Measurements from ENCODE around the gene IFITM10.
A peak's percentile ranks its signal among the peaks of the same experiment; 100 is the strongest.

Gene IFITM10

GRCh38 chr11:1696608-1697570 is 53.5 kb downstream of the IFITM10 start, which contains the start of gene KRTAP5-6:
KRTAP5-6 (plus strand) TSS chr11:1697195; CDS start chr11:1697246, 51 bp downstream.
- Histone ChIP-seq H3K36me3 (ENCODE audit: insufficient read depth, insufficient read length, low read length) (no peaks in the 10 kb centered on the region), H3K4me3 (ENCODE audit: insufficient read length, low read depth) (no peak within 1 kb of the TSS), H3K4me1 (ENCODE audit: insufficient read depth, insufficient read length) (peaks cover 12% of the 10 kb centered on the region), H3K27me3 (ENCODE audit: insufficient read depth, insufficient read length) (peaks cover 10% of the 10 kb centered on the region), H3K9me3 (ENCODE audit: insufficient read depth, low read length) (peaks cover 13% of the 10 kb centered on the region; the same call in 1 of the 2 replicates), H3K9ac (ENCODE audit: insufficient read length, low read depth) (no peak within 1 kb of the TSS)
- DNase-seq (ENCODE audit: low read depth, low spot score): no peak
- TF ChIP-seq ZNF274 (IDR thresholded peaks at IDR 0.05; ENCODE audit: low read depth, low read length) (no peak), SUZ12 (IDR thresholded peaks at IDR 0.05; ENCODE audit: extremely low read depth, insufficient read depth, insufficient read length) (no peak), YY1 (IDR thresholded peaks at IDR 0.05; ENCODE audit: insufficient read depth, insufficient read length) (no peak)

- TF ChIP-seq ZNF274 (IDR thresholded peaks at IDR 0.05; ENCODE audit: low read depth, low read length) (no peak), YY1 (IDR thresholded peaks at IDR 0.05; ENCODE audit: insufficient read depth, insufficient read length) (no peak), SUZ12 (IDR thresholded peaks at IDR 0.05; ENCODE audit: extremely low read depth, insufficient read depth, insufficient read length) (no peak)
- no peak overlapping the region for H3K9ac ChIP-seq (ENCODE audit: insufficient read length, low read depth)
- peaks cover 10% of the 10 kb centered on the region for H3K27me3 ChIP-seq (ENCODE audit: insufficient read depth, insufficient read length)
- DNase-seq (ENCODE audit: low read depth, low spot score): no peak
- peaks cover 15% of the 10 kb centered on the region for H3K4me1 ChIP-seq (ENCODE audit: insufficient read depth, insufficient read length)
- H3K4me3 ChIP-seq (ENCODE audit: insufficient read length, low read depth): no peak overlapping the region
- no peaks in the 10 kb centered on the region for H3K36me3 ChIP-seq (ENCODE audit: insufficient read depth, insufficient read length, low read length)
- H3K9me3 ChIP-seq (ENCODE audit: insufficient read depth, low read length): peaks cover 7% of the 10 kb centered on the region; the same call in 1 of the 2 replicates
These were observed 54.8 kb downstream of the IFITM10 start for GRCh38 chr11:1695548-1696108.

- no peak overlapping the region for H3K4me3 ChIP-seq (ENCODE audit: insufficient read length, low read depth)
- peaks cover 15% of the 10 kb centered on the region for H3K4me1 ChIP-seq (ENCODE audit: insufficient read depth, insufficient read length)
- DNase-seq (ENCODE audit: low read depth, low spot score): no peak
- peaks cover 10% of the 10 kb centered on the region for H3K27me3 ChIP-seq (ENCODE audit: insufficient read depth, insufficient read length)
- peaks cover 7% of the 10 kb centered on the region; the same call in 1 of the 2 replicates for H3K9me3 ChIP-seq (ENCODE audit: insufficient read depth, low read length)
- H3K9ac ChIP-seq (ENCODE audit: insufficient read length, low read depth): no peak overlapping the region
- TF ChIP-seq SUZ12 (IDR thresholded peaks at IDR 0.05; ENCODE audit: extremely low read depth, insufficient read depth, insufficient read length): no peak
- no peak for TF ChIP-seq ZNF274 (IDR thresholded peaks at IDR 0.05; ENCODE audit: low read depth, low read length)
- TF ChIP-seq YY1 (IDR thresholded peaks at IDR 0.05; ENCODE audit: insufficient read depth, insufficient read length): no peak
- no peaks in the 10 kb centered on the region for H3K36me3 ChIP-seq (ENCODE audit: insufficient read depth, insufficient read length, low read length)
These were observed 55.4 kb downstream of the IFITM10 start for GRCh38 chr11:1694846-1695547.

- peaks cover 18% of the 10 kb centered on the region for H3K4me1 ChIP-seq (ENCODE audit: insufficient read depth, insufficient read length)
- DNase-seq (ENCODE audit: low read depth, low spot score): peak; percentile 84
- peak overlapping the region; percentile 73 for H3K4me3 ChIP-seq (ENCODE audit: insufficient read length, low read depth)
- H3K36me3 ChIP-seq (ENCODE audit: insufficient read depth, insufficient read length, low read length): no peaks in the 10 kb centered on the region
- H3K9me3 ChIP-seq (ENCODE audit: insufficient read depth, low read length): peaks cover 7% of the 10 kb centered on the region; the same call in 1 of the 2 replicates
- peak overlapping the region; percentile 93 for H3K9ac ChIP-seq (ENCODE audit: insufficient read length, low read depth)
- peaks cover 10% of the 10 kb centered on the region for H3K27me3 ChIP-seq (ENCODE audit: insufficient read depth, insufficient read length)
- no peak for TF ChIP-seq SUZ12 (IDR thresholded peaks at IDR 0.05; ENCODE audit: extremely low read depth, insufficient read depth, insufficient read length)
- no peak for TF ChIP-seq ZNF274 (IDR thresholded peaks at IDR 0.05; ENCODE audit: low read depth, low read length)
- no peak for TF ChIP-seq YY1 (IDR thresholded peaks at IDR 0.05; ENCODE audit: insufficient read depth, insufficient read length)
These were observed 56.1 kb downstream of the IFITM10 start for GRCh38 chr11:1694064-1694845.

- DNase-seq (ENCODE audit: low read depth, low spot score): peak; percentile 66
- TF ChIP-seq YY1 (IDR thresholded peaks at IDR 0.05; ENCODE audit: insufficient read depth, insufficient read length) (no peak), SUZ12 (IDR thresholded peaks at IDR 0.05; ENCODE audit: extremely low read depth, insufficient read depth, insufficient read length) (no peak), ZNF274 (IDR thresholded peaks at IDR 0.05; ENCODE audit: low read depth, low read length) (no peak)
- peak overlapping the region; percentile 73 for H3K4me3 ChIP-seq (ENCODE audit: insufficient read length, low read depth)
- H3K9me3 ChIP-seq (ENCODE audit: insufficient read depth, low read length): peaks cover 7% of the 10 kb centered on the region; the same call in 1 of the 2 replicates
- peaks cover 18% of the 10 kb centered on the region for H3K4me1 ChIP-seq (ENCODE audit: insufficient read depth, insufficient read length)
- H3K27me3 ChIP-seq (ENCODE audit: insufficient read depth, insufficient read length): peaks cover 10% of the 10 kb centered on the region
- H3K9ac ChIP-seq (ENCODE audit: insufficient read length, low read depth): peak overlapping the region; percentile 93
- H3K36me3 ChIP-seq (ENCODE audit: insufficient read depth, insufficient read length, low read length): no peaks in the 10 kb centered on the region
These were observed 56.9 kb downstream of the IFITM10 start for GRCh38 chr11:1693327-1694063.
